M059J (cell line): ENCODE data around the gene CCDC32. TPM values are rescaled to one million over a fixed set of nuclear protein-coding genes. Genes with fewer than 3 reads are reported as not detected.
A peak's percentile ranks its signal among the peaks of the same experiment; 100 is the strongest.

Experiments
- DNase-seq: peaks from one replicate; pipeline ENCODE4 v3.0.0-alpha.2; 2012; ENCODE audit warnings: low read depth
- total RNA-seq: library from RNA; depleted of rRNA; stranded (reverse); fragments of >200 nt; shearing (Covaris generic); gene quantifications from 2 replicates; pipeline ENCODE4 v1.2.3, GENCODE V29; 2014; rRNA removed

CCDC32 gene
- total RNA-seq, 1 experiment from 2014 or later = 24.9 TPM

DNA sequence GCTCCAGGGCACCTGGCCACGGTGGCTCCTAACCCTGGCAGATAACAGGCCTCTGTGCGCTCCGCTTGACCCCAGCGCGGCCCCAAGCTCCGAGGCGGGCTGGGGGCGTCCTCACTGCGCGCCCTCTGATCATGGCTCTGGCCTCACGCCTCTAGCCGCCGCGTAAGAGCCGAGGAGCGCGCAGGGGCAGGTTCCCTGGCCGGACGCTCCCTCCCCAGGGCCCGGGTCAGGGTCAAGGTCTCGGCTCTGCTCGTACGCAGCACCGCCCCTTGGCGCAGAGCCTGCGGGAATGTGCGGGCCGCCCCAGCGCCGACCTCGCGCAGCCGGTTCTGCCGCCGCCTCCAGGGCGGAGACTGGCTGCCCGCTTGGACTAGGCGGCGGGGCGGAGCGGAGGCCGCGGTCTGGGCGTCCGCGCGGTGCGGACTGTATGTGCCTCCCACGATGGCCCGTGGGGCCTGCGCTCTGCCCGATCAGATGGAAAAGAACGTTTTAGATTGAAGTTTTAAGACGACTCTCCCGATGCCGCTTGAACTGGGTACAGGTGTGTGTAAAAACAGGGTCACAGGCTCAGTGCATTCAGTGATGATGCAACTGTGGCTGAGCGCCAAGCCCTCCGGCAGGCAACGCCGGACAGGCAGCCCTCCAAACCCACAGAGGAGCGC is 53.2 kb downstream of the CCDC32 start:
- peak; percentile 38 for DNase-seq

DNA sequence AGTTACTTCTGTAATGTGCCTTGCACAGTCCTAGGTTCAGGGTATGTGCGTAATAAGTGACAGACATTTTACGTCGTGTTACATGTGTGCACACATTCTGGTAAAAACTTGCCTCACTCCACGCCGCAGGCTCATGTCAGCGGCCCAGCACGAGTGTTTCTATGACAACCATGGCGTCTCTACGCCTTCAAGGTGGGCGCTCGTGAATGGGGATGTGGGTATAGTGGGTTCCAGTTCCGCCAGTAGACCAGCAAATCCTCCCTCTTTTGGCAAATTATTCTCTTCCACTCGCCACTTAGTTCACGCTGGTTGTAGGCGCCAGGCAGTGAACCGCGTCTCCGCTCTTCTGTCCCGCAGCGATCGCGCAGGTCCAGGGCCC is 53.8 kb downstream of the CCDC32 start:
- no peak for DNase-seq

GRCh38 chr15:40510201-40510600 is 54.6 kb downstream of the CCDC32 start:
- DNase-seq = no peak

- DNase-seq = no peak
These were observed 56.6 kb downstream of the CCDC32 start for GRCh38 chr15:40508216-40508615.

DNA sequence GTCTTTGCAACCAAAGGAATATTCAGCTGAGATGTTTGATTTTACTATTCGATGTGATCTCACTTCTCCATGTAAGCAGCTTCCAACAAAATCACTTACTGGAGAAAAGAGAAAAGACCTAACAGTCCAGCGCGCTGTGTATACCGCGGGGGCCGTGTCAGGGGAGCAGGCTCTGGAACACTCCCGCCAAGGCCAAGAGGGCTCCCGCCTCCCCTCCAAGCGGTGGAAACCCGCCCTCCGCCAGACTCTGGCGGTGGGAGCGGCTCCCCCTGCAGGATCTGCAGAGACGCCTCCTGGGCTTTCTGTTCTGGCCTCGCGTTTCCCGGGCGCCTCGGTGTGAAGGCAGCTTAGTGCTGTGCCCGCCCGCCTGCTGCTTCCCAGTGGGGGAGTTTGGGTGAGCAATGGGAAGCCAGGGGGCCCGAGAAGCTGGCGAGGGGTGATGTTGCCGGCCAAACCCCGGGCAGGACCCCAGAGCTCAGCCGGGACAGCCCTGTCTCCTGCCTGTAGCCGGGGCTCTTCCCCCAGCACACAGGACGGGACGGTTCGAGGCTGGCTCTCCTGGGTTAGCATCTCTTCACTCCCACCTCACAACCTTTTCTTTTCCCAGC is 57.8 kb downstream of the CCDC32 start:
- DNase-seq = peak; percentile 71

Other genes starting within 250 kb of the CCDC32 start
- 21.6 and 29.3 TPM in 2 replicates for gene INAFM2, start 241.3 kb downstream of the CCDC32 start, total RNA-seq
- gene CCDC9B, start 224.1 kb downstream of the CCDC32 start, total RNA-seq = 9.4 and 14.1 TPM in 2 replicates
- not detected in 2 replicates for gene PHGR1, start 214.0 kb downstream of the CCDC32 start, total RNA-seq
- 0.49 and 2.4 TPM in 2 replicates for gene DISP2, start 206.8 kb downstream of the CCDC32 start, total RNA-seq
- 76.1 and 91.7 TPM in 2 replicates for gene KNSTRN, start 182.3 kb downstream of the CCDC32 start, total RNA-seq
- gene IVD, start 159.2 kb downstream of the CCDC32 start, total RNA-seq = 10.6 and 19.5 TPM in 2 replicates
- 6.5 and 16.6 TPM in 2 replicates for gene BAHD1, start 124.1 kb downstream of the CCDC32 start, total RNA-seq
- gene CHST14, start 94.1 kb downstream of the CCDC32 start, total RNA-seq = 35.5 and 40.5 TPM in 2 replicates
- gene RPUSD2, start 4.3 kb upstream of the CCDC32 start, total RNA-seq = 9.4 and 11.0 TPM in 2 replicates
- 32.1 and 33.9 TPM in 2 replicates for gene KNL1, start 29.2 kb upstream of the CCDC32 start, total RNA-seq
- gene RAD51, start 130.1 kb upstream of the CCDC32 start, total RNA-seq = 7.7 and 10.5 TPM in 2 replicates
- 13.5 and 19.2 TPM in 2 replicates for gene RMDN3, start 190.2 kb upstream of the CCDC32 start, total RNA-seq
- gene GCHFR, start 199.0 kb upstream of the CCDC32 start, total RNA-seq = 42.0 and 45.9 TPM in 2 replicates
- gene C15orf62, start 204.9 kb upstream of the CCDC32 start, total RNA-seq = 0.05 and 0.49 TPM in 2 replicates
- gene ZFYVE19, start 242.0 kb upstream of the CCDC32 start, total RNA-seq = 45.9 and 60.7 TPM in 2 replicates
- 26.1 and 31.5 TPM in 2 replicates for gene DNAJC17, start 242.4 kb upstream of the CCDC32 start, total RNA-seq